HFFc6 (cell line): ENCODE data around the gene ANKRD1. TPM values are rescaled to one million over a fixed set of nuclear protein-coding genes. Genes with fewer than 3 reads are reported as not detected.
"Not testable (repeated sequence)": the region's sequence is repeated elsewhere in the genome, so short reads cannot be mapped to it uniquely, and the experiment has no call there.

Experiments used
- DNase-seq: peaks from one replicate; pipeline ENCODE4 v3.0.0-alpha.2; 2018
- H3K27ac Mint-ChIP-seq: 2 replicates; pipeline ENCODE4 v1.8.0; 2020; ENCODE audit warnings: mild to moderate bottlenecking, mixed read lengths
- H3K27me3 Mint-ChIP-seq: 2 replicates; pipeline ENCODE4 v1.8.0; 2021; ENCODE audit warnings: mild to moderate bottlenecking, moderate library complexity, mixed read lengths; ENCODE audit not compliant: insufficient read depth
- H3K36me3 Mint-ChIP-seq: 2 replicates; pipeline ENCODE4 v1.8.0; 2021; ENCODE audit warnings: low read depth, mixed read lengths
- H3K4me1 Mint-ChIP-seq: 2 replicates; pipeline ENCODE4 v1.8.0; 2020; ENCODE audit warnings: low read depth, mixed read lengths
- H3K4me3 Mint-ChIP-seq: 2 replicates; pipeline ENCODE4 v1.8.0; 2020; ENCODE audit warnings: mild to moderate bottlenecking, moderate library complexity, mixed read lengths
- H3K9me3 Mint-ChIP-seq: 2 replicates; pipeline ENCODE4 v1.8.0; 2020; ENCODE audit warnings: mild to moderate bottlenecking, mixed read lengths
- total RNA-seq, 6 experiments: library from RNA; stranded (reverse); fragmentation: NEBNext Ultra II Directional; extraction: Animal tissue kit (Norgen Biotek cat#: 25700); gene quantifications; 2 replicates in 1 of 6; 3 replicates in 5 of 6; pipeline ENCODE4 v1.2.3, GENCODE V29; 2021
- TF ChIP-seq, protein P1 (sequence below): fragments of 200-600 bp; sonication (generic); IDR thresholded peaks from 2 replicates; pipeline ENCODE4 v1.5.0; 2021; ENCODE audit warnings: antibody characterized with exemption, mild to moderate bottlenecking

ANKRD1 gene
- total RNA-seq, 6 experiments from 2014 or later, result 4.9 to 15.8 (median 5.9) TPM

DNA sequence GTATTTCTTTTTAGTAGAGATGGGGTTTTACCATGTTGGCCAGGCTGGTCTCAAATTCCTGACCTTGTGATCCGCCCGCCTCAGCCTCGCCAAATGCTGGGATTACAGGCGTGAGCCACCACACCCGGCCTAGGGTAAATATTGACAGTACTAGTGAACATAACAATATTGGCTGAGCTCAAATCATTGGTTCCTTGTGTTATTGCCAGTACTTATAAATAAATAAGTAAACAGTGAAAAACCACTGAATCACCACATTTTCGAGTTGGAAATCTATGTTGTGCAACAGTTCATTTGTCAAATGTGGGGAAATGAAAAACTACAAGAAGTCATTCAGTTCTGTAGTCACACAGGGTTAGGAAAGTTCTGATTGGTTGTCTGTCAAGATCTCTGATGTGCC, 33.3 kb downstream of the ANKRD1 start:
- TF ChIP-seq, protein P1, sequence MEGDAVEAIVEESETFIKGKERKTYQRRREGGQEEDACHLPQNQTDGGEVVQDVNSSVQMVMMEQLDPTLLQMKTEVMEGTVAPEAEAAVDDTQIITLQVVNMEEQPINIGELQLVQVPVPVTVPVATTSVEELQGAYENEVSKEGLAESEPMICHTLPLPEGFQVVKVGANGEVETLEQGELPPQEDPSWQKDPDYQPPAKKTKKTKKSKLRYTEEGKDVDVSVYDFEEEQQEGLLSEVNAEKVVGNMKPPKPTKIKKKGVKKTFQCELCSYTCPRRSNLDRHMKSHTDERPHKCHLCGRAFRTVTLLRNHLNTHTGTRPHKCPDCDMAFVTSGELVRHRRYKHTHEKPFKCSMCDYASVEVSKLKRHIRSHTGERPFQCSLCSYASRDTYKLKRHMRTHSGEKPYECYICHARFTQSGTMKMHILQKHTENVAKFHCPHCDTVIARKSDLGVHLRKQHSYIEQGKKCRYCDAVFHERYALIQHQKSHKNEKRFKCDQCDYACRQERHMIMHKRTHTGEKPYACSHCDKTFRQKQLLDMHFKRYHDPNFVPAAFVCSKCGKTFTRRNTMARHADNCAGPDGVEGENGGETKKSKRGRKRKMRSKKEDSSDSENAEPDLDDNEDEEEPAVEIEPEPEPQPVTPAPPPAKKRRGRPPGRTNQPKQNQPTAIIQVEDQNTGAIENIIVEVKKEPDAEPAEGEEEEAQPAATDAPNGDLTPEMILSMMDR, result no peak
- no peaks in the 10 kb centered on the region for H3K9me3 Mint-ChIP-seq
- DNase-seq, result no peak
- H3K27ac Mint-ChIP-seq, result no peak overlapping the region
- peaks cover 37% of the 10 kb centered on the region for H3K36me3 Mint-ChIP-seq
- no peaks in the 10 kb centered on the region for H3K27me3 Mint-ChIP-seq
- H3K4me1 Mint-ChIP-seq, result peaks cover 57% of the 10 kb centered on the region
- H3K4me3 Mint-ChIP-seq, result no peak overlapping the region

DNA sequence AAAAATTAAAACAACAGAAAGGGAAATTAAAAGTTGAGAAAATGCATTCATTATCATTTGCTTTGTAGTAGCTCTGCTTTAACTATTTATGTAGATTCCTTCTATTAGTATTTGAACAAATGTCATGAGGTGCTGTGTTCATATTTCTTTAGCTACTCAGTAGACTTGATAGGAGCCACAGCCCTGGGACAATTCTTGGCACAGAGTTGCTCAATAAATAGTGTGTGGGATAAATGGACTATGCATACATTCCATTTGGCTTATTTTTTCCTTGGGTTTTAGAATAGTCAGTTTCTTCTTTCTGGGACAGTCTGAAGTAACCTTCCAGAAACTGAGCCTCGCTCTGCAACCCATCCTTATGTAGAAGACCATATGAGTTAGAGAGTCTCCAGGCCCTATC, 35.7 kb downstream of the ANKRD1 start:
- Mint-ChIP-seq H3K9me3 (no peaks in the 10 kb centered on the region), H3K4me1 (peaks cover 50% of the 10 kb centered on the region), H3K27me3 (no peaks in the 10 kb centered on the region), H3K4me3 (peak overlapping the region; percentile 55), H3K36me3 (peaks cover 26% of the 10 kb centered on the region), H3K27ac (peak overlapping the region; percentile 82)
- peak; percentile 73 for DNase-seq
- TF ChIP-seq, protein P1, result no peak

DNA sequence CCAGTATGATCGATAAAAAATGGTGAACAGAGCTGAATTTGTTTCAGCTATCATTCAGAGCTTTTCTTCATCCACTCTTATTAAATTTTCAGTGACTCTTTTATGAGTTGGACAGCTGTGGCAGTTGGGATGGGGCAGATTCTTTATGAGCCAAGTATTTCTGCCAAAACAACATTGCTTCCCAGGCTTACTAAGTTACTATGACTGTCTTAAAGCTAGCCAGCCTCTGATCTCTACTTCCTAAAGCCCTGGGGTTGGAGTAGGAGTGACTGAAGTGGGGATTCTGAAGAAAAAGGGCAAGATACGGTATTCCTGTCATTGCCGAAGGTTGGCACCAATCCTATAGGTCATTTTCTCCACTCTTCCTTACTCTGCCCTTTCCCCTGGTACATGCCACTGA, 36.5 kb downstream of the ANKRD1 start:
- H3K4me3 Mint-ChIP-seq, result peak overlapping the region; percentile 55; the same call in 1 of the 2 replicates
- H3K9me3 Mint-ChIP-seq, result no peaks in the 10 kb centered on the region
- DNase-seq, result peak; percentile 57
- peaks cover 26% of the 10 kb centered on the region for H3K36me3 Mint-ChIP-seq
- H3K4me1 Mint-ChIP-seq, result peaks cover 42% of the 10 kb centered on the region
- H3K27ac Mint-ChIP-seq, result peak overlapping the region; percentile 82
- H3K27me3 Mint-ChIP-seq, result no peaks in the 10 kb centered on the region
- TF ChIP-seq, protein P1, result no peak

DNA sequence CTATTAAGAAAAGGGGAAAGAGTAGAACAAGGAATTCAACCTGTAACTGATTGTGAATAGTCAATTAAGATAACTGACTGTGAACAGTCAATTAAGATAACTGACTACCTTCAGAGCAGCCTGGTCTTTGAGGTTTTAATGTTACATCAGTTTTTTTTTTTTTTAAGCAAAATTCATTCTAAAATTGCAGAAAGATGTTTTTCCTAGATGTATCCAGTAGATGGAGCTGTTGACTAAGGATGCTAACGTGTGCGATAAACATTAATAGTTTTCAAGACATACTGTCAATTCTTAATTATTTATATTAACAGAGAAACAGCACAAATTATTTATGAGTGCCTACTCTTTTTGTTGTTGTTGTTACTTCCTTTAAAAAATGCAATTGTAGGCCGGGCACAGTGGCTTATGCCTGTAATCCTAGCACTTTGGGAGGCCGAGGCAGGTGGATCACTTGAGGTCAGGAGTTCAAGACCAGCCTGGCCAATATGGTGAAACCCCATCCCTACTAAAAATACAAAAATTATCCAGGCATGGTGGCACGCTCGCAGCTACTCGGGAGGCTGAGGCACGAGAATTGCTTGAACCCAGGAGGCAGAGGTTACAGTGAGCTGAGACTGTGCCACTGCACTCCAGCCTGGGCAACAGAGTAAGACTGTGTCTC, 40.7 kb downstream of the ANKRD1 start:
- H3K27ac Mint-ChIP-seq, H3K9me3 Mint-ChIP-seq, H3K27me3 Mint-ChIP-seq, H3K36me3 Mint-ChIP-seq, H3K4me3 Mint-ChIP-seq: not testable (repeated sequence)
- DNase-seq, result peak; percentile 24
- peaks cover 16% of the 10 kb centered on the region for H3K4me1 Mint-ChIP-seq
- TF ChIP-seq, protein P1, result peak; percentile 88

DNA sequence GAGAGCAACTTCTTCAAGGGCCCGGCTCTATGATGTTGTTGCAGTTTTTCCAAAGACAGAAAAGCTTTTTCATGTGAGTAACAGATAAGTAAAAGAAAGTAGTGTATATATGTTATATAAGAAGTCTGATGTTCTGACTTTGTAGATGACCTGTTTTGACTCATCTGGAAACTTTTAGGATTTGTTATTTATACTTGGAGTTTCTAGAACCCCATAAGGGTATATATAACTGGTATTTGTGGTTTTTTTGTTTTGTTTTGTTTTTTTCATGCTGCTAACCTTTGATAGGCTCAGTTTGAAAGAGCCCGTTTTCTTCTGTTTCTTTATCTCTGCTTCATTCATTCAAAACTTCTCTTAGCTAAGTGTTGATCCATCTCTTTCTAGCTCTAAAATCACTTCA, 41.8 kb downstream of the ANKRD1 start:
- DNase-seq, result no peak
- no peaks in the 10 kb centered on the region for H3K9me3 Mint-ChIP-seq
- TF ChIP-seq, protein P1, result no peak
- H3K4me1 Mint-ChIP-seq, result peaks cover 8% of the 10 kb centered on the region
- peaks cover 6% of the 10 kb centered on the region for H3K36me3 Mint-ChIP-seq
- H3K27ac Mint-ChIP-seq, result no peak overlapping the region
- H3K27me3 Mint-ChIP-seq, result no peaks in the 10 kb centered on the region; the same call in 1 of the 2 replicates
- H3K4me3 Mint-ChIP-seq, result no peak overlapping the region
